ENCODE results near the gene CHPT1. TPM values are rescaled to one million over a fixed set of nuclear protein-coding genes. Genes with fewer than 3 reads are reported as not detected.

Gene CHPT1
- total and polyA plus RNA-seq, 2 donors from 2014 or later: 32.1 to 65.5 TPM

GRCh38 chr12:101745481-101745880, 48.0 kb downstream of the CHPT1 start:
- H3K27me3 ChIP-seq (ENCODE audit: control insufficient read depth, insufficient read depth, low read length): no peaks in the 10 kb centered on the region
- FAIRE-seq (no peak), DNase-seq (no peak)
- H3K4me3 ChIP-seq (ENCODE audit: low read length in 3 of 3): no peak overlapping the region
- TF ChIP-seq, protein P1, sequence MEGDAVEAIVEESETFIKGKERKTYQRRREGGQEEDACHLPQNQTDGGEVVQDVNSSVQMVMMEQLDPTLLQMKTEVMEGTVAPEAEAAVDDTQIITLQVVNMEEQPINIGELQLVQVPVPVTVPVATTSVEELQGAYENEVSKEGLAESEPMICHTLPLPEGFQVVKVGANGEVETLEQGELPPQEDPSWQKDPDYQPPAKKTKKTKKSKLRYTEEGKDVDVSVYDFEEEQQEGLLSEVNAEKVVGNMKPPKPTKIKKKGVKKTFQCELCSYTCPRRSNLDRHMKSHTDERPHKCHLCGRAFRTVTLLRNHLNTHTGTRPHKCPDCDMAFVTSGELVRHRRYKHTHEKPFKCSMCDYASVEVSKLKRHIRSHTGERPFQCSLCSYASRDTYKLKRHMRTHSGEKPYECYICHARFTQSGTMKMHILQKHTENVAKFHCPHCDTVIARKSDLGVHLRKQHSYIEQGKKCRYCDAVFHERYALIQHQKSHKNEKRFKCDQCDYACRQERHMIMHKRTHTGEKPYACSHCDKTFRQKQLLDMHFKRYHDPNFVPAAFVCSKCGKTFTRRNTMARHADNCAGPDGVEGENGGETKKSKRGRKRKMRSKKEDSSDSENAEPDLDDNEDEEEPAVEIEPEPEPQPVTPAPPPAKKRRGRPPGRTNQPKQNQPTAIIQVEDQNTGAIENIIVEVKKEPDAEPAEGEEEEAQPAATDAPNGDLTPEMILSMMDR (IDR thresholded peaks at IDR 0.05; ENCODE audit: borderline replicate concordance, extremely low read depth, insufficient read depth): no peak
- no peak overlapping the region for H3K27ac ChIP-seq (ENCODE audit: low read depth in 2 of 2, low read length in 2 of 2)
- intact Hi-C loops (cut with DNase I): no loop called here
- H3K36me3 ChIP-seq (ENCODE audit: control insufficient read depth in 2 of 3, insufficient read depth in 3 of 3, low read length in 3 of 3): peaks cover 0 to 22% (median 7%) of the 10 kb centered on the region in 3 donors
- H3K4me1 ChIP-seq (ENCODE audit: control insufficient read depth in 2 of 3, insufficient read depth in 2 of 3, low read depth in 1 of 3, low read length in 3 of 3): no peaks in the 10 kb centered on the region
- H3K9me3 ChIP-seq (ENCODE audit: control insufficient read depth in 2 of 3, insufficient read depth in 1 of 3, low read length in 3 of 3): no peaks in the 10 kb centered on the region
- no peak overlapping the region for H3K9ac ChIP-seq (ENCODE audit: low read length in 3 of 3)

GRCh38 chr12:101746196-101746595, 48.8 kb downstream of the CHPT1 start:
- Histone ChIP-seq H3K9ac (ENCODE audit: low read length in 3 of 3) (no peak overlapping the region), H3K4me1 (ENCODE audit: control insufficient read depth in 2 of 3, insufficient read depth in 2 of 3, low read depth in 1 of 3, low read length in 3 of 3) (no peaks in the 10 kb centered on the region), H3K4me3 (ENCODE audit: low read length in 3 of 3) (no peak overlapping the region), H3K27me3 (ENCODE audit: control insufficient read depth, insufficient read depth, low read length) (no peaks in the 10 kb centered on the region), H3K9me3 (ENCODE audit: control insufficient read depth in 2 of 3, insufficient read depth in 1 of 3, low read length in 3 of 3) (no peaks in the 10 kb centered on the region), H3K36me3 (ENCODE audit: control insufficient read depth in 2 of 3, insufficient read depth in 3 of 3, low read length in 3 of 3) (peaks cover 0 to 22% (median 7%) of the 10 kb centered on the region in 3 donors), H3K27ac (ENCODE audit: low read depth in 2 of 2, low read length in 2 of 2) (no peak overlapping the region)
- DNase-seq: no peak
- TF ChIP-seq, protein P1 (IDR thresholded peaks at IDR 0.05; ENCODE audit: borderline replicate concordance, extremely low read depth, insufficient read depth): no peak
- no peak for FAIRE-seq
- intact Hi-C loops (cut with DNase I): no loop called here

DNA sequence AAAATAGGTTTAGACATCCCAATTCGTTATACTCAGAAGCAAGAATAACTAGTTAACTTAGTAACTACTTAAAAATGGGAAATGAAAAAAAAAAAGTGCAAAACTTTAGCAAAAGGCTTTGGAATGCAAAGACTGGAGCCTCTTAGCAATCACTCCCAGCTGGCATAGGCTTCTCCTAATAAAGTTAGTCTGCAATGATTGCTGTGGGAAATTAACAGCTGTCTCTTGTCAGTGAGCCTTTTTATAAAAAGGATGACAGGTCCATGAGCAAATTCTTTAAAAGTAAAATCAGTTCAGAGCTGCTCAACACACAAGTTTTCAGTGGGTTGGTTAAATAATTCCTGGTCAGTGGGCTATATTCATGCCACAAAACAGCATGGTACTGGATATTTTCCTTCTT, 49.2 kb downstream of the CHPT1 start:
- peaks cover 0 to 24% (median 8%) of the 10 kb centered on the region in 3 donors for H3K36me3 ChIP-seq (ENCODE audit: control insufficient read depth in 2 of 3, insufficient read depth in 3 of 3, low read length in 3 of 3)
- no peaks in the 10 kb centered on the region for H3K9me3 ChIP-seq (ENCODE audit: control insufficient read depth in 2 of 3, insufficient read depth in 1 of 3, low read length in 3 of 3)
- TF ChIP-seq, protein P1 (IDR thresholded peaks at IDR 0.05; ENCODE audit: borderline replicate concordance, extremely low read depth, insufficient read depth): no peak
- DNase-seq: peak in 2 of 5 donors; percentile 13 to 47
- no peaks in the 10 kb centered on the region for H3K4me1 ChIP-seq (ENCODE audit: control insufficient read depth in 2 of 3, insufficient read depth in 2 of 3, low read depth in 1 of 3, low read length in 3 of 3)
- no peaks in the 10 kb centered on the region for H3K27me3 ChIP-seq (ENCODE audit: control insufficient read depth, insufficient read depth, low read length)
- no peak overlapping the region for H3K4me3 ChIP-seq (ENCODE audit: low read length in 3 of 3)
- no peak for FAIRE-seq
- intact Hi-C loops (cut with DNase I): no loop called here
- H3K27ac ChIP-seq (ENCODE audit: low read depth in 2 of 2, low read length in 2 of 2): no peak overlapping the region
- no peak overlapping the region for H3K9ac ChIP-seq (ENCODE audit: low read length in 3 of 3)

DNA sequence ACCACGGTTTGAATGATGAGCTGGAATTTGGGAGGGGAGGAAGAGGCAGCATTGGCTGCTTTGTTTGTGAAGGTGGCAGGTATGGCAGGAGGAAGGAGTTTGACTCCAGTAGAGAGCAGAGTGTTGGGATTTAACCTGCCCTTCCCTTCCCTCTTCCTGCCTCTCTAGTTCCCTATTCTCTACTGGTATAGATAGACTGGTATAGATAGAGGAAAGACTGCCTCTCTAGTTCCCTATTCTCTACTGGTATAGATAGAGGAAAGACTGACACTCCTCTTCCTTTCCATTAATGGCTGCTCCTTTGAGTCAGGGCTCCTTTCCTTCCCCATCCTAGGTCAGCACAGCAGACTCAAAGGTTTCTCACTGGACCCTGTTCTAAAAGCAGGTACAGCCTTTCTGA, 50.3 kb downstream of the CHPT1 start:
- Histone ChIP-seq H3K9me3 (ENCODE audit: control insufficient read depth in 2 of 3, insufficient read depth in 1 of 3, low read length in 3 of 3) (no peaks in the 10 kb centered on the region), H3K36me3 (ENCODE audit: control insufficient read depth in 2 of 3, insufficient read depth in 3 of 3, low read length in 3 of 3) (peaks cover 0 to 27% (median 9%) of the 10 kb centered on the region in 3 donors), H3K4me3 (ENCODE audit: low read length in 3 of 3) (no peak overlapping the region), H3K27ac (ENCODE audit: low read depth in 2 of 2, low read length in 2 of 2) (no peak overlapping the region), H3K9ac (ENCODE audit: low read length in 3 of 3) (no peak overlapping the region), H3K4me1 (ENCODE audit: control insufficient read depth in 2 of 3, insufficient read depth in 2 of 3, low read depth in 1 of 3, low read length in 3 of 3) (no peaks in the 10 kb centered on the region), H3K27me3 (ENCODE audit: control insufficient read depth, insufficient read depth, low read length) (no peaks in the 10 kb centered on the region)
- DNase-seq (no peak), FAIRE-seq (no peak)
- TF ChIP-seq, protein P1 (IDR thresholded peaks at IDR 0.05; ENCODE audit: borderline replicate concordance, extremely low read depth, insufficient read depth): no peak
- intact Hi-C loops (cut with DNase I): no loop called here
